Activated gamma-delta T cell treated with Interleukin-2 at 50 U/mL for 16 hours (primary cell): ENCODE measurements around the gene LRRC74B.
"Not testable (repeated sequence)": the region's sequence is repeated elsewhere in the genome, so short reads cannot be mapped to it uniquely, and the experiment has no call there.

ENCODE experiments used
- DNase-seq: peaks from one replicate; pipeline ENCODE4 v3.0.0-alpha.2; 2020

The LRRC74B gene

GRCh38 chr22:21045585-21046294 lies at the start of gene LRRC74B:
Gene LRRC74B, plus strand, starts transcription at chr22:21045946. Its CDS starts 41 bp downstream, at chr22:21045987.
- DNase-seq = peak; percentile 54

GRCh38 chr22:20996031-20996410 lies 49.7 kb upstream of the LRRC74B start:
- DNase-seq = no peak

GRCh38 chr22:20996598-20997535 lies 48.9 kb upstream of the LRRC74B start:
- DNase-seq = no peak

GRCh38 chr22:20997536-20998257 lies 48.0 kb upstream of the LRRC74B start:
- no peak for DNase-seq

- DNase-seq = no peak
Measured at GRCh38 chr22:20998411-20999336, 47.1 kb upstream of the LRRC74B start.

GRCh38 chr22:20999350-21000206 lies 46.2 kb upstream of the LRRC74B start:
- DNase-seq = no peak

GRCh38 chr22:21000207-21000986 lies 45.3 kb upstream of the LRRC74B start:
- no peak for DNase-seq

GRCh38 chr22:21000987-21001600 lies 44.7 kb upstream of the LRRC74B start:
- no peak for DNase-seq

- DNase-seq = peak; percentile 97
Measured at GRCh38 chr22:21001601-21002325, 44.0 kb upstream of the LRRC74B start, which contains the start of gene THAP7. Gene THAP7, minus strand, starts transcription at chr22:21002118. Its CDS starts 207 bp downstream, at chr22:21001911.

GRCh38 chr22:21003782-21004181 lies 42.0 kb upstream of the LRRC74B start:
- no peak for DNase-seq

GRCh38 chr22:21009208-21009607 lies 36.5 kb upstream of the LRRC74B start:
- DNase-seq = not testable (repeated sequence)

GRCh38 chr22:21009638-21010425 lies 35.9 kb upstream of the LRRC74B start:
- no peak for DNase-seq

GRCh38 chr22:21010426-21011113 lies 35.2 kb upstream of the LRRC74B start:
- DNase-seq = no peak

- DNase-seq = no peak
Measured at GRCh38 chr22:21012446-21013407, 33.0 kb upstream of the LRRC74B start.

GRCh38 chr22:21013657-21014201 lies 32.0 kb upstream of the LRRC74B start:
- no peak for DNase-seq

GRCh38 chr22:21014202-21014725 lies 31.5 kb upstream of the LRRC74B start:
- DNase-seq = peak; percentile 87
